Measurements from ENCODE around the gene MEGF9.

DNA sequence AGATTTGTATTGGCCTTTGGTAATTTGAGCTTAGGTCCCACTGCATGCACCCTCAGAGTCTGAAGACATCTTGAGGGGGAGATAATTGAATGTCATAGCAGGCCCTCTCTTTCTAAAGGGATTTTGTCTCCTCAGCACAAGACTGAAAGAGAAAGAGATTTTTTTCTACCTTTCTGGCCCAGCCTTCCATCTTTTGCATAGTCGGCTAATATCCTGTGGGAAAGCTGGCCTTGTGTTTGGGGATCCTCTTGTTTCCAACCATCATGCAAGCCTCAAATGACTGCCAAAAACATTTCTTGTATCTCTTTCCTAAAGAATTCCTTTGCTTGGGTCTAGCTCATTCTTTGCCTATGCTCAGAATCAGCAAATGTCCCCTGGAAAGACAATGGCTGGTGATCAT is 92.3 kb downstream of the MEGF9 start:
- TF ChIP-seq RAD51 (IDR thresholded peaks at IDR 0.05; ENCODE audit: borderline replicate concordance): no peak
- TF ChIP-seq CENPX (CRISPR knock-in tag; IDR thresholded peaks at IDR 0.05): no peak
